ENCODE measurements around the gene FLNC.

GRCh38 chr7:128796327-128796726 lies 33.9 kb upstream of the FLNC start:
- TF ChIP-seq, protein P1, sequence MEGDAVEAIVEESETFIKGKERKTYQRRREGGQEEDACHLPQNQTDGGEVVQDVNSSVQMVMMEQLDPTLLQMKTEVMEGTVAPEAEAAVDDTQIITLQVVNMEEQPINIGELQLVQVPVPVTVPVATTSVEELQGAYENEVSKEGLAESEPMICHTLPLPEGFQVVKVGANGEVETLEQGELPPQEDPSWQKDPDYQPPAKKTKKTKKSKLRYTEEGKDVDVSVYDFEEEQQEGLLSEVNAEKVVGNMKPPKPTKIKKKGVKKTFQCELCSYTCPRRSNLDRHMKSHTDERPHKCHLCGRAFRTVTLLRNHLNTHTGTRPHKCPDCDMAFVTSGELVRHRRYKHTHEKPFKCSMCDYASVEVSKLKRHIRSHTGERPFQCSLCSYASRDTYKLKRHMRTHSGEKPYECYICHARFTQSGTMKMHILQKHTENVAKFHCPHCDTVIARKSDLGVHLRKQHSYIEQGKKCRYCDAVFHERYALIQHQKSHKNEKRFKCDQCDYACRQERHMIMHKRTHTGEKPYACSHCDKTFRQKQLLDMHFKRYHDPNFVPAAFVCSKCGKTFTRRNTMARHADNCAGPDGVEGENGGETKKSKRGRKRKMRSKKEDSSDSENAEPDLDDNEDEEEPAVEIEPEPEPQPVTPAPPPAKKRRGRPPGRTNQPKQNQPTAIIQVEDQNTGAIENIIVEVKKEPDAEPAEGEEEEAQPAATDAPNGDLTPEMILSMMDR (IDR thresholded peaks at IDR 0.05), result no peak
- TF ChIP-seq SIN3A (IDR thresholded peaks at IDR 0.05; ENCODE audit: borderline replicate concordance, insufficient read depth, low read depth, low read length), result no peak
- no peak for TF ChIP-seq TCF7L2 (IDR thresholded peaks at IDR 0.05; ENCODE audit: low read depth, low read length)
- no peak for TF ChIP-seq POLR2AphosphoS5 (IDR thresholded peaks at IDR 0.05; ENCODE audit: low read depth, low read length)
